A549 treated with AZD2906 at 1 μM for 4 hours (cell line): ENCODE data around the gene EPHA3. TPM values are rescaled to one million over a fixed set of nuclear protein-coding genes. Genes with fewer than 3 reads are reported as not detected.

Source experiments
- total RNA-seq: library from RNA; stranded (reverse); fragments of 200-300 nt; extraction: Qiagen RNA extraction; gene quantifications from 5 replicates; pipeline ENCODE4 v1.2.3, GENCODE V29; 2022

Gene EPHA3
- total RNA-seq = not detected in 5 replicates

GRCh38 chr3:89107461-89108290, at the start of gene EPHA3:
Gene EPHA3 (plus strand): TSS chr3:89107621. CDS start chr3:89107749, 128 bp downstream.

